LNCAP (cell line): ENCODE measurements around the gene ELMO1.

Experiments
- TF ChIP-seq, protein P1 (sequence below): fragments of 450-650 bp; IDR thresholded peaks from 2 replicates; pipeline ENCODE4 v1.5.1; 2017; ENCODE audit warnings: mild to moderate bottlenecking

Gene ELMO1

GRCh38 chr7:37356911-37357636, 91.6 kb downstream of the ELMO1 start:
- TF ChIP-seq, protein P1, sequence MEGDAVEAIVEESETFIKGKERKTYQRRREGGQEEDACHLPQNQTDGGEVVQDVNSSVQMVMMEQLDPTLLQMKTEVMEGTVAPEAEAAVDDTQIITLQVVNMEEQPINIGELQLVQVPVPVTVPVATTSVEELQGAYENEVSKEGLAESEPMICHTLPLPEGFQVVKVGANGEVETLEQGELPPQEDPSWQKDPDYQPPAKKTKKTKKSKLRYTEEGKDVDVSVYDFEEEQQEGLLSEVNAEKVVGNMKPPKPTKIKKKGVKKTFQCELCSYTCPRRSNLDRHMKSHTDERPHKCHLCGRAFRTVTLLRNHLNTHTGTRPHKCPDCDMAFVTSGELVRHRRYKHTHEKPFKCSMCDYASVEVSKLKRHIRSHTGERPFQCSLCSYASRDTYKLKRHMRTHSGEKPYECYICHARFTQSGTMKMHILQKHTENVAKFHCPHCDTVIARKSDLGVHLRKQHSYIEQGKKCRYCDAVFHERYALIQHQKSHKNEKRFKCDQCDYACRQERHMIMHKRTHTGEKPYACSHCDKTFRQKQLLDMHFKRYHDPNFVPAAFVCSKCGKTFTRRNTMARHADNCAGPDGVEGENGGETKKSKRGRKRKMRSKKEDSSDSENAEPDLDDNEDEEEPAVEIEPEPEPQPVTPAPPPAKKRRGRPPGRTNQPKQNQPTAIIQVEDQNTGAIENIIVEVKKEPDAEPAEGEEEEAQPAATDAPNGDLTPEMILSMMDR, result no peak

GRCh38 chr7:37354656-37355131, 94.0 kb downstream of the ELMO1 start:
- TF ChIP-seq, protein P1, result no peak

GRCh38 chr7:37353949-37354655, 94.6 kb downstream of the ELMO1 start:
- TF ChIP-seq, protein P1, result no peak

DNA sequence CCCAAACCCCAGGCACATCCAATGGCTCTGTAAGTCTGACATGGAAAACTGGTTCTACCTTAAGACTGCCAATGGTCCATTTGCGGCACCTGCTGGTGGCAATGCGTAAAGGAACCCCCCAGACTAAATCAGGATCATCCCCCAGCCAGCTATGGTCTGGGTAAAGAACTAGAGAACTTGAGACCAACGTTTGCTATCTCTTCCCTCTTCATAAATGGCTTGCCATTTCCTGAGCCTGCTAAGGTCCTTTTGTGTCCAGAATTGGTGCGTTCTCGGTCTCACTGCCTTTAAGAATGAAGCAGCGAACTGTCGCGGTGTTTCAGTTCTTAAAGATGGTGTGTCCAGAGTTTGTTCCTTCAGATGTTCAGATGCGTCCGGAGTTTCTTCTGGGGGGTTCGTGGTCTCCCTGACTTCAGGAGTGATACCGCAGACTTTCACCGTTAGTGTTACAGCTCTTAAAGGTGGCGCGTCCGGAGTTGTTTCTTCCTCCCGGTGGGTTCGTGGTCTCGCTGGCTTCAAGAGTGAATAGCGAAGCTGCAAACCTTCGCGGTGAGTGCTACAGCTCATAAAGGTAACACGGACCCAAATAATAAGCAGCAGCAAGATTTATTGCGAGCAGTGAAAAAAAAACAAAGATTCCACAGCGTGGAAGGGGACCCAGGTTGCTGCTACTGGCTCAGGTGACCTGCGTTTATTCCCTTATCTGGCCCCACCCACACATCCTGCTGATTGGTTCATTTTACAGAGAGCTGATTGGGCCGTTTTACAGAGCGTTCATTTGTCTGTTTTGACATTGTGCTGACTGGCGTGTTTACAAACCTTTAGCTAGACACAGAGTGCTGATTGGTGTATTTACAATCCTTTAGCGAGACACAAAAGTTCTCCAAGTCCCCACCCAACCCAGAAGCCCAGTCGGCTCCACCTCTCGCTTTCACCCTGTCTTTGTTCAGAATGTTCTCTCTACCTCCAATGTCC, 95.4 kb downstream of the ELMO1 start:
- TF ChIP-seq, protein P1, result peak; percentile 66

- TF ChIP-seq, protein P1, result no peak
Observed at GRCh38 chr7:37352251-37352880, 96.3 kb downstream of the ELMO1 start.

DNA sequence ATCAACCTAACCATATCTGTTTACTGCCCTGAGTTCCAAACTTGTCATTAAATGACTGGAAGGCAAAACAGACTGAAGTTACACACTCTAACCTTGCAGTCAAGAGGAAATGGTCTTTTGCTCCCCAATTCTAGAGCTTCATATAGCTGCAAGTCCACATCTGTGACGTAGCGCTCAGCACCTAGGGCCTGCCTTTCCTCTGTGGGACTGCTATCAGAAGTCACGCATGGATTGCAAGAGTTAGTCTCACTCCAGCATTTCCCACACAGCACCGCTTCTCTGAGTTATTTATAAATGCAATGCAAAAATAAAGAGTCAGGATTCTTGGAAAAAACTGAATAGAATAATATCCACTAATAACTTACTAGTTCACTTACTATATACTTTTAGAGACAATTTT, 96.9 kb downstream of the ELMO1 start:
- TF ChIP-seq, protein P1, result no peak
